ENCODE measurements around the gene C3orf38.
"Not testable (repeated sequence)": the region's sequence is repeated elsewhere in the genome, so short reads cannot be mapped to it uniquely, and the experiment has no call there.

The C3orf38 gene

DNA sequence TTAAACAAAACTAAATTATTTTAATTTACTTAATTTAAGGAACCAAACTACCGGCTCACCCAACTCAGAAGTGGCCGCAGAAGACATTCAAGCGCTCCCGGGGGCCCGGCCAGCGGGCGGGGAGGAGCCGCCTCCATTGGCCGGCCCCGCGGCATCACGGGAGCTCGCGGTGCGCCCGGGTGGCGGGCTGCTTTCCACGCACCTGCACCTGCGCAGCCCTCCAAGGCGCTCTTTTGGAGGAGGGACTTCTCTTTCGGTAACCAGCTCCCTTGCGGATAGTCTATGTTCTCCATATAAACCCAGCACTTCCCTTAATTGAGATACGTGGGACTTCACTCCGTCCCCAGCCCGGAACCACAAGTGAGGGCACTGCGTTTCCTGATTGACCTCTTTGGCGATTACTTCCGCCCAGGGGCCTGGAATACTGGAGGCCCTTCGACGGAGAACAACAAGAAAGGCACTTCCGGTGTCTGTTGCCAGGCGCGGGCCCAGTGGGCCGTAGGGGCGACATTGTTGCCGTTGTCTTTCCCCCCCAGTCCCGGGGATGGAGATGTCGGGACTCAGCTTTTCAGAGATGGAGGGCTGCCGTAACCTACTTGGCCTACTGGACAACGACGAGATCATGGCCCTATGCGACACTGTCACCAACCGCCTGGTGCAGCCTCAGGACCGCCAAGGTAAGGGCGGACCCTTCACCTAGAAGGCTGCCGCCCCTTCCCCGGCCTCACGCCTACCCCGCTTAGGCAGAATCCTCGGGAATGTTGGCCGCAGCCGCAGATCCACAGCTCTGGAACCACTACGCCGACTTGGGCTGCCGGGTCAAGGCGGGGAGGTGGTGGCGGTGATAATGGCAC is at the start of gene C3orf38:
Gene C3orf38 (plus strand): TSS at position 451 of the 854 bp plus-strand sequence. CDS start 94 bp downstream, at position 545.
- peak; percentile 61 for DNase-seq

DNA sequence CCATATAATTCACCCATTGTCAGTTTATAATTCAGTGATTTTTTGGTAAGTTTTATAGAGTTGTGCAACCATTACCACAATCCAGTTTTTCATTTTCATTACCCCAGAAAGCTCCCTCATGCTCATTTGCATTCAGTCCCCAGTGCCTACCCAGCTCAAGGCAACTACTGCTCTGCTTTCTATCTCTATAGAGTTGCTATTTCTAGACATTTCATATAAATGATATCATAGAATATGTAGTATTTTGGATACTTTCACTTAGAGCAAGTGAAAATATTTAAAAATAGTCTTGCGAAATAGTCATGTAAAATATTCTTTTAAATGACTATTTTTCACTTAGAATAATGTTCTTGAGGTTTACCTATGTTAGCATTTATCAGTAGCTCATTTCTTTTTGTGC is 48.6 kb upstream of the C3orf38 start:
- no peak for DNase-seq

DNA sequence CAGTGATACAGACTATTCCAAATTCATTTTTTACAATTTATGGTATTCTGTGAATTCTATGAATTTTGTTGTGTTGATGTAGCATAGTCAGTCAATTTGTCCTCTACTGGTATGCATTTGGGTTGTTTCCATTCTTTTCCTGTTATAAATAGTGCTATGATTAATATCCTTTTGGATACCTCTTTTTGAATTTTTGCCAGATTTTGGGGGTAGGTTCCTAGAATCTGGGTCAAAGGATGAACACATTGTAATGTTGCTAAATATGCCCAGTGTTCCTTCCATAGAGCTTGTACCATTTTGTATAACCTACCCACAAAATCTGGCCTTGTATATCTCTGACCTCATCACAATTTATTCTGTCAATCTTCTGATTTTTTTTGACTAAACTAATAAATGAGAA is 44.4 kb upstream of the C3orf38 start:
- DNase-seq: no peak

DNA sequence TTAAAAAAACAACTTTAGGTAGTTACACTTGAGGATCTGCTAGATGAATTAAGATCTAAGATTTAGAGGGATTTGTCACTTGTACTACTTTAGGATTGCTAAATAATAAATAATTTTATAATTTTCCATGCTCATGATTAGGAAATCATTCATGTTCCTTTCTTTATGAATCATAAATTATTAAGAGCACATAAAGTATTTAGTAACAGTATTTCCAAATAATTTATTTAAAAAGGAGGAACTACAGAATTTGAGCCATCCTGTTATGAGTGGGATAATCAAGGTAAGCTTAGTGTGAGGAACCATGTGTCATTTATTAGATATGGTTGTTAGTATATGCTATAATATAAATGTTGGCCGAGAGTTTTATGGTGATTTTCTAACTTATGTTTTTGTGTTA is 37.5 kb upstream of the C3orf38 start:
- DNase-seq: no peak

DNA sequence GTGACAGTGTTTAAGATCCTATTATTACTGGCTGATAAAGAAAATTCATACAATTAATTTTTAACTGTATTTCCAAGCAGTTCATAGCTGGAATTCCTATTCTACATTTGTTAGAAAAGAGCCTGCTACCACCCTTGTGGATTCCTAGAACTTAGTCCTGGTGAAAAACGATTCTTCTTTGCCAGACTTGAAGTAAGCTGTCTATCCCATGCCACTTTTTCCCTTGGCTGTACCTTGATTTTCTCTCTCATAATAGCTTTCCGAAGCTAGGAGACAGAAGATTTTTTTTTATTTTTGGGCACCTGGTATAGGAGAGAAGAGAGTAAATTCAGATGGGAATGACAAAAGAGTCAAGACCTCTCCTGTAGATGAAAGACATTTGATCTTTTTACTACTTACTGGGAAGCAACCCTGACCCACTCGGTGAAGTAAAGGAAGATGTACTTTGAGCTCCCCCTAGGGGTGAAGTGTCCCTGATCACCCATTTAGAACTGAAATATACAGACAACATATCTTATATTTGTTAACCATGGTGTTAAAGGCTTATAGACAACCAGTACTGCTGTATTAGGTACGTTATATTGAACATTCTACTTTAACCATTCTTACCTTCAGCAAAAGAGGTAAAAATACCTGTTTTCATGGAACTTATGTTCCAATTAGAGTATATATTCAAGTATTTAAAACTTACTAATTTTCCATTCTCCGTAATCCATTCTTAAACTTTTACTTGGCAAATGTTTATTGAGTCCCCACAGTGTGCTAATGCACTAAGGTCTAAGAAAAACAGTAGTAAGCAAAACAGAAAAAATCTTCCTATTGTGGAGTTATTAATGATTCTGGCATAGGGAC is 36.2 kb upstream of the C3orf38 start:
- DNase-seq: peak; percentile 9

DNA sequence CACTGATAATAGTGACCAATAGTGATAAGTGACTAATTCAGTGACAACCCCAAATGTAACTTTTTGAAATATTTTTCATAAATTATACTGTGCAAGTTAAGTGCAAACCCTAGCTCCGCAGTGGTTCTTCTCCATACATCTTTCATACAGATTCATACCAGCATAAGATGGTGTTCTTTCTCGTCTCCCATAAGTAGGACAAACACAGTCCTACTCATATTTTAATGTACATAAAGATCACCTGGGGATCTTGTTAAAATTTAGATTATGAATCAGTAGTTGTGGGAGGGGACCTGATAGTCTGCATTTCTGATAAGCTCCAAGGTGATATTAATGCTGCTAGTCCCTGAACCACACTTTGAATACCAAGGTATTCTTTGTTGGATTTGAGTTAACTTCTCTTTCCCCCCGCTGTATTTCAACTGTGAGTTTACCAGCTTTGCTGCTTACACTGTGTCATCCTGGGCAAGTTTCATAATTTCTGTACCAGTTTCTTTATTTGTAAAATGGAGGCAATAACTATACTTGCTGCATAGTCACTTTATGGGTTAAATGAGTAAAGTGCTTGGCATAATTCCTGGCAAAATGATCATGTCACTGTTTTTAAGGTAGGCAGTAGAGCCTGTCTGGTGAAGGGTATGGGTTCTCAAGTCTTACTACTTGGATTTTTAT is 34.7 kb upstream of the C3orf38 start:
- DNase-seq: no peak

DNA sequence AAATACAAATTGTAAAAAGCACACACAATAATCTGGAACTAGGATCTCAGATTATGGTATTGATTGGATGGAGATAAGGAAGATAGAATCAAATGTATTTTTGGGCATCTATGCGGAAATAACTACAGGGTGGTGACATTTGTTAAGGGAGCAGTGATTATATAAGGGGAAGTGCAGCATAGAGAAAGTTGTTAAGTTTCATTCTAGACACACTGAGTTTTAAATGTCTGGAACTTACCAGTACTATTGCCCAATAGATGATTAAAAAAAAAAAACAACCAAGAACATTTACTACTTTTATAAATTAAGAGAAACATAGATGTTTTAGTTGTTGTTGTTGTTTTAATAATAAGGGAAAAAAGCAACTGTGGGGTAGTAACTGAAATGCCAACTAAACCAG is 32.1 kb upstream of the C3orf38 start:
- DNase-seq: no peak

DNA sequence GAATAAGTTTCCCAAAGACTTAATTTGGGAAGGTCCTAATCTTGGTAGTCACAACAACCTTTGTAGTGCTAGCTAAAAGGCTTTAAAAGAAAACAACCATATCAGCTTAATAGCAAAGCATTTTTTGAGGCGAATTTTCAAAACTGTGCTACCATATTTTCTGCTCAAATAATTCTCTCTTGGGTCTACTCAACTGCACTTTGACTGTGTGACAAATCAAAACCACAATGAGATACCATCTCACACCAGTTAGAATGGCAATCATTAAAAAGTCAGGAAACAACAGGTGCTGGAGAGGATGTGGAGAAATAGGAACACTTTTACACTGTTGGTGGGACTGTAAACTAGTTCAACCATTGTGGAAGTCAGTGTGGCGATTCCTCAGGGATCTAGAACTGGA is 31.2 kb upstream of the C3orf38 start:
- DNase-seq: not testable (repeated sequence)

DNA sequence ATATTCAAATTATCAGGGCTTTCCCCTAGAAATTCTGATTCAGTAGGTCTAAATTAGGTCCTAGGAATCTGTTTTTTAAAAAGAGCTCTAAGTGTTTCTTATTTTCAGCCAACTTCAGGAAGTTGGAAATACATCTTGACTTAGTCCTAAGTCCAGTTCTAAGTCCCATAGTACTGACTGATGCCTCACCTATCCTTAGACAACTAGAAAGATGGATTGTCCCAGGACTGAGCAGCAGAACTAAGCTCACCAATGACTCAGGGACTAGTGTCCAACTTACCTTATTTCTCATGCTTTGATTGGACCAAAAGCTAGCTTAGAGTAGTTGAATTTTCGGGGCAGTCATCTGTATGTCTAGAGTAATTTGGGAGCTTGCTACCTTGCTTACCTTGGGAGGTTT is 26.2 kb upstream of the C3orf38 start:
- DNase-seq: no peak

DNA sequence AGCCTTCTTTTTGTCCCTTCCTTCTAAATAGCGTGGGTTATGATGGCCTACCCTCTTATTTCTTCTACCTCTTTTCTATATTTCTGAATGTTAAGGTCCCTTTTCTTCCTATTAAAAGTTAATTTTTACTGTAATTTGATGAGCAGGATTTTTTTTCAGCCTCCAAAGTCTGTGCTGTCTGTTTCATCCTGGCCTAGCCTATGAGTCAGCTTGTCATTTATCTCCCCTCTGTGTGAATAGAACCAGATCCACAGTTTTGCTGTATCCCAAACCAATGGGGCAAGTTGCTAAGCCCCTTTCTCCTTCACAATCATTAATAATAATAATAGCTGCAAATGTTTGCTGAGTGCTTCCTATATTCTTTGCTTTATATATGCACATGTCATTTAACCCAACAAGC is 18.1 kb upstream of the C3orf38 start:
- no peak for DNase-seq

DNA sequence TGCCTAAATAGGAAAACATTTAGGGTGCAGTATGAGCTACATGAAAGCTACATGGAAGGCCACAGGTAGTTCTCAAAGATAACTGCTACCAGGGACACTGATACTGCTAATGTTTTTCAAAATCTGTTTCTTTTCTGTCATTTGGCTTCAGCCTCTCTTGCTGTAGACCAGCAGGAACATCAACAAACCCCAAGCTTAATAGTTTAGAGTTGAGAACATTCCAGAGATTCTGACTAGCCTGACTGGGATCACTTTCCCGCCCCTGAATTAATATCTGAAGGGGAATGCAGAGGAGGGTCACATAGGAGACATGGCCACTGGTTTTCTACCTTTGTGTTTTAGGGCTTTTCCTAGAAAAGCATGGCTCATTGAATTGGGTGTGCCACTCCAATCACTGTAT is 16.9 kb upstream of the C3orf38 start:
- no peak for DNase-seq

DNA sequence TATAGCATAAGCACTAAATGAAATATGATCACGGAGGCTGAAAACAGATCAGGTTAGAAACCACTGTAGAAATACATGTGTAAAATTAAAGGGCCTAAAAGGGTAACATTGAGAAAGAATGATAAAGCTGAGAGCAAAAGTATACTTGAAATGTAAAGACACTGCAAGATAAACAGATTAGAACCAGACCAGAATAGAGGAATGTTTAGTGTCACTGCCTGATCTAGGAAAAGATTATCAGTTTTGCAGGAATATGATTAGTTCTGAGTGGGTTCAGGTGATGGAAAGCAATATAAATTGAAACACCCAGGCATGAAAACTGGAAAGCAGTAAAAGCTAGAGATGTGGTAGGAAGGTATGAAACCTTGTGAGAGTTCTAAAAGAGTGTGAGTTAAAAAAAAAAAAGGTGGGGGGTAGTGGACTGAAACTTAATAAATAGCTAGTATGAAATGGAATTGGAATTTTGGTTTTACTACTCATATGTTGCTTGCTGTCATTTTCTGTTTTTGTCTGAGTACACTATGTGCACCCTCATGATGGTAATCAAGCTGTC is 16.0 kb upstream of the C3orf38 start:
- DNase-seq: no peak

DNA sequence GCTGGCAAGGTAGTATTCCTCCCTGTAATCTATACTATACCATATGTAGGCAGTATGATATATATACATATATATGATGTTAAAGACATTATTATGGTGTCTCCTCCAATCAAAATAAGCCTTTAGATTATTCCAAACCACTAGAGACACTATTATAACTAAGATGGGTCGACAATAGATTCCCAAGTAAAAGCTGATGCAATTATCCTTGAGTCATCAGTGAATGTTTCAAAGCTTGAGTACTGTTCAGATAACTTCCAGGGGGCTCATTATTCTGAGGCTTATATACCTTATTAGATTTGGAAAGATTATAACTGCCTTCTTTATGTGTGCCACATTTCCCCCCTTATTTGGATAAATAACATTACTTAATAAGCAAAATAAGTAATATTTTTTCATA is 11.9 kb upstream of the C3orf38 start:
- no peak for DNase-seq

DNA sequence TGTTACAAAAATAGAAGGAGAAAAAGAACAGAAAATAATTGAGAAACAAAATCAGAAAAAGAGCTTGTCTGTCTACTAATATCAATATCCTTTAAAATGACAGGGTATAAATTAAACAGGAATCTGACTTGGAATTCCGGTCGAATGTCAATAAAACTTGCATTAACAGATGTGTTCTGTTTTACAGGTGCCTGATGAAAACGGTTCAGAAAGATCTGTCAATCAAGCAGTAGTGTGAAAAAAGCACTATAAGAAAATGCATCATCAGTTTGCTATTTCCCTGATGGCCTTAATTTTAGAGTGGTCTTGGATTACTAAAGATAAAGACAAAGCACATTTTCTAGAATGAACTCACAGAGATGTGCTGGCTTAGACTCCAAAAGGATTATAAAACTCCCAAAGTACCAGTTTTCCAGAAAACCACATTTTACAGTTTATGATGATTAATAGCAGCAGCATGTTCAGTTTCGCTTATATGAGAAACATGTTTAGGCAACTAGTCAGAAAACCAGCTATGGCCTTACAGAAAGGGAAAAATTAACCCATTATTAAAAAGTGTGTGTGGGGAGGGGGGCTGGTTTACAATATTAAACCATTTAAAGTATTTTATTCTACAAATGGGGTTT is 8.2 kb upstream of the C3orf38 start:
- no peak for DNase-seq

DNA sequence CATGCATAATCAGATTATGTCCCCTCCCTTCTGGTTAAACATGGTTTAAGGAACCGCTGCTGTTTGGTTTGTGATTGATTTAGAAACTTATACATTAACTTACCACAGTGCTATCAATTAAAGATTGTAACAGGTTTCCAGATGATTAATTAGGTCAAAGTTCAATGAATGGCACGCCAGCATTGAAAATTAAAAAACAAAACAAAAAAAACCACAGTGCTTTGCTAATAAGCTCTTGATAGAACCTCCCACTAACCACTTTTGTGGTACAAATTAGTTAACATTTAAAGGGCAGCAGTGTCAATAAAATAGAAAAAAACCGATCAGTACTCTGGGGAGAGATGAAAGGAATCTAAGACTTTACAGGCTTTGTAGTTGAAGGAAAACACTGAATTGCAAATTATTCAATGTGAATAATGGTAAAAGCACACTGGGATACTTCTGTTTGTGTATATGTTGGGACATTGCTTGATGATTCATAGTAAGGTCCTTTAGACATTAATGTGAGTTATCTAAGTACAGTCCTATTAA is 7.6 kb upstream of the C3orf38 start:
- no peak for DNase-seq

DNA sequence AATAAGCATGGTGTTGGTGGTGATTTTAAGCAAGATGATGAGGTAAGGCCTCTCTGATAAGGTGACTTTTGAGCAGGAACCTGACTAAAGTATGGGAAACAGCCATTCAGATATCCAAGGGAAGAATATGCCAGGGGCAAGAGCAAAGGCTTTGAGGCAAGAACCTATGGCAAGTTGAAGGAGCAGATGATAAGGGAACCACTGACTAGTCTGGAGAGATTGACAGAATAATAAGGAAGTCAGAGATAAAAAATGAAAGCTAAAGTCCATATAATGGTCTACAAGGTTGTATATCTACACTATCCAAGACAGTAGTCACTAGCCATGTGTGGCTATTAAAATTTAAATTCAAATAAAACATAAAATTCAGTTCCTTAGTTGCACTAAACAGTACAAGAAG is 2.5 kb upstream of the C3orf38 start:
- no peak for DNase-seq

DNA sequence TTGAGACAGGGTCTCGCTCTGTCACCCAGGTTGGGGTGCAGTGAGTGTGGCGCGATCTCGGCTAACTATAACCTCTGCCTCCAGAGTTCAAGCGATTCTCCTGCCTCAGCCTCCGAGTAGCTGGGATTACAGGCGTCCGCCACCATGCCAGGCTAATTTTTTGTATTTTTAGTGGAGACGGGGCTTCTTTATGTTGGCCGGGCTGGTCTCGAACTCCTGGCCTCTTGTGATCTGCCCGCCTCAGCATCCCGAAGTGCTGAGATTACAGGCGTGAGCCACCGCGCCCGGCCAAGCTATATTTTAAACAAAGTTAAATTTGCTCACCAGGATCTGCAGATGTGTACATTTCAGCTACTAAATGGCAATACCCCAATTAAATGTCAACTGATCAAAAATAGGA is 1.1 kb upstream of the C3orf38 start:
- DNase-seq: no peak

DNA sequence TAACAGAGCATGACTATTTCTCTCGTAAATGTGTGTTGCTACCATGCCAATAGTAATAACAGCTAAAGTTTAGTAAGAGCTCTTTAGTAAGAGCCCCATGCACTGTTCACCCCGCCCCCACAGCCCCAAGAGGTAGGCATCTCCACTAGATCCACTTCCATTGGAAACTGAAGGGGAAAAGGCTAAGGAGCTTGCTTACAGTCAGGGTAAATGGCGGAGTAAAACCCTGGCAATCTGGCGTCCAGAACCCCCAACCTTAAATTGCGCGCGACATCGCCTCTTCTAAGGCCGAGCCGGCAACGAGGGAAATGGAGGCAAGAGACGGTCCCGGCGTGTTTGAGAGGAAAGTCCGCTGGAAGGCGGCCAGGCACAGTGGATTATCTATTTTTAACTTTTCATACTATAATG is 654 bp upstream of the C3orf38 start:
- peak; percentile 12 for DNase-seq

DNA sequence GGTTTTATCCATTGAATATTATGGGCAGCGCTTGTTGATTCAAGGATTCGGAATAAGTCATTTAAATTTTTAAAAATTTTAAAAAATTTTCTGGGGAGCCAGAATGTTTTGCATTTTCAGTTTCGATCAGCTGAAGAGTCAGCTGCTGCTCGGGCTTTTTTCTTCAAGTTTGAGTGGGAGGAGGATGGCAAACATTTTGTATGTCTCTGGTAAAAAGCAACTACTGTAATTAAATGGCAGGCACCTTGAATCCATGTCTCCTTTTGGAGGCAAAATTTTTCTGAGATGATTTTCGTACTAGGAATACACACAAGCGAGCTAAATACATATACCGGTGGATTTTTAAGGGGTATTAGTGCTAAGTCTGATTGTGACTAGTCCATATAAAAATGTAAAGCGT is 612 bp downstream of the C3orf38 start:
- no peak for DNase-seq

DNA sequence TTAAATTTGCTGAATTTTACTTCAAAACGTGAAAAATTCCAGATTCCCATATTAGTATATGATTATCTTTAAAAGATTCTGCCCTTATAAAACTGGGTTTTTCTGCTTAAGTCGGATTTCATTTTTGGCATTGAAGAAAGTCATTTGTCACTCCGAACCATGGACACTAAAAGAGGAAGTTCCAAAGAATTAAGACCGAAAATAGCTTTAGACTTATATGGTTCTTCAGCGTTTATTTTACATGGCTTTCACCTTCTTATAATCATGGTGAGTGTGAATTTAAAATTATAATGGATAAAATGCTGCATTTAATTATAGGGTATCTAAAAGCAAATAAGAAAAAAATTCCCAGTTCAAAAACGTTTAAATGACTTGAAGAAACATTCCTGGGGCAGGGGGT is 1.0 kb downstream of the C3orf38 start:
- no peak for DNase-seq

DNA sequence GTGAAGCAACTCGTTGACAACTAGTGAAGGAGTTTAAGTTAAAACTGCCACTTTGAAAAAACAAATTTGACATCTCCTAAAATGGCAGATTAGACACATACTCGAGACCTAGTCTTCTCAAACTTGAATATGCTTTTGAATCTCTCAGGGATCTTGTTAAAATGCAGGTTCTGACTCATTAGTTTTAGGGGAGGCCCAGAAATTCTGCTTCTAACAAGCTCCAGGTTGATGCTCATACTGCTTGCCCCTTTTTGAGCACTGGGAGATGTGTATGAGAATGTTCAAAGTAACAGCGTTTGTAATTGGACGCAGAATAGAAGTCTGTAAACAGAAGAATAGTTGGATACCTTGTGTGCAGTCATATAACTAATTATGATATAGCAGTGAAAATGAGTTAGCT is 1.6 kb downstream of the C3orf38 start:
- DNase-seq: no peak

DNA sequence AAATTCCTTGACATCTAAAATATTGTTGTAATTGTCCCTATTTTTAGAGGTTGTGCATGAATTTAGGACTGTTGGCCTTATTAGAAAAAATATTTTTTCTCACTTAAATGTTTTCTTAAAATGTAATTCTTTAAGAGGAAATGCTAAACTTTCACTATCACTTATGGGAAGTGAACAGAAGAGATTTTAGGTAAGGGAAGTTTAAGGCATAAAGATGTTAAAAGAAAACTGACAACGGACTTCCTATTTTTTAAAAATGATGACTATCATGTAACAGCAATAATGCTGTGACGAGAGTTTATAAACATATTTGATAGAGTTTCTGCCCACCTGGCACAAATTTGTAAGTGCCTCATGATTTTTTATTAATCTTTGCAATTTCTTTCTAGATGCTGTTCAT is 3.1 kb downstream of the C3orf38 start:
- no peak for DNase-seq

Measured in SIG-M5 (cell line).